IMR-90 (cell line): ENCODE measurements around the gene TBC1D24. TPM values are rescaled to one million over a fixed set of nuclear protein-coding genes. Genes with fewer than 3 reads are reported as not detected.

Experiments used
- ATAC-seq: fragments of 200-7000 bp; cut with Tn5 transposase; 2 replicates; pipeline ENCODE4 v1.9.1; 2020; ENCODE audit warnings: low read depth, mild to moderate bottlenecking, moderate library complexity
- BruUV-seq: library from RNA; stranded (reverse); fragments of 400-500 nt; replicated peaks from 2 replicates; lab custom pipeline; 2021; lab: Mats Ljungman, UMichigan
- CTCF ChIA-PET: fragments of 300-600 bp; formaldehyde crosslinking; extraction: SDS; loops from one replicate; lab custom pipeline; 2021; ENCODE audit warnings: antibody characterized with exemption; lab: Yijun Ruan, JAX
- POLR2A ChIA-PET: fragments of 300-600 bp; sonication (Branson Sonifier 250); formaldehyde crosslinking; loops from one replicate; lab custom pipeline; 2022; ENCODE audit warnings: antibody characterized with exemption; ENCODE audit not compliant: unreplicated experiment; lab: Charles Lee
- DNase-seq: peaks from one replicate; pipeline ENCODE4 v3.0.0; 2013
- H2AFZ ChIP-seq: replicated peaks from 2 replicates; pipeline ENCODE3; 2013; ENCODE audit warnings: low read length, mild to moderate bottlenecking; ENCODE audit not compliant: poor library complexity
- H2AK5ac ChIP-seq: 2 replicates; pipeline ENCODE4 v1.6.1; 2013; ENCODE audit warnings: low read depth, low read length, inconsistent platforms
- H2AK9ac ChIP-seq: replicated peaks from 2 replicates; pipeline ENCODE3; 2013; ENCODE audit warnings: mild to moderate bottlenecking, low read depth, low read length, moderate library complexity; ENCODE audit not compliant: poor library complexity
- H2BK120ac ChIP-seq: 2 replicates; pipeline ENCODE4 v1.6.1; 2013; ENCODE audit warnings: low read depth, low read length, inconsistent platforms
- H2BK15ac ChIP-seq: 3 replicates; pipeline ENCODE4 v1.6.1; 2013; ENCODE audit warnings: low read depth, low read length, inconsistent platforms
- H2BK20ac ChIP-seq: 2 replicates; pipeline ENCODE4 v1.6.1; 2013; ENCODE audit warnings: low read depth, mild to moderate bottlenecking, inconsistent platforms, low read length, moderate library complexity
- H2BK5ac ChIP-seq: 2 replicates; pipeline ENCODE4 v1.6.1; 2013; ENCODE audit warnings: mild to moderate bottlenecking, low read depth, low read length, inconsistent platforms; ENCODE audit not compliant: poor library complexity, severe bottlenecking
- H3K14ac ChIP-seq: replicated peaks from 2 replicates; pipeline ENCODE4 v1.6.1; 2013; ENCODE audit warnings: low read depth, low read length, inconsistent platforms
- H3K18ac ChIP-seq: 2 replicates; pipeline ENCODE4 v1.6.1; 2013; ENCODE audit warnings: low read depth, low read length, control low read depth
- H3K23ac ChIP-seq: 2 replicates; pipeline ENCODE4 v1.6.1; 2013; ENCODE audit warnings: low read depth, low read length, inconsistent platforms
- H3K27ac ChIP-seq: 2 replicates; pipeline ENCODE4 v1.5.1; 2013; ENCODE audit warnings: mild to moderate bottlenecking, control low read depth, low read length; ENCODE audit not compliant: insufficient read depth
- H3K27me3 ChIP-seq: 2 replicates; pipeline ENCODE4 v1.6.1; 2013; ENCODE audit warnings: low read length; ENCODE audit not compliant: control insufficient read depth, insufficient read depth
- H3K36me3 ChIP-seq: 2 replicates; pipeline ENCODE4 v1.6.1; 2013; ENCODE audit warnings: low read length, mixed read lengths; ENCODE audit not compliant: control insufficient read depth, insufficient read depth
- H3K4ac ChIP-seq: 2 replicates; pipeline ENCODE4 v1.6.1; 2013; ENCODE audit warnings: low read depth, low read length, inconsistent platforms
- H3K4me1 ChIP-seq: 2 replicates; pipeline ENCODE4 v1.6.1; 2013; ENCODE audit warnings: low read length, mixed read lengths; ENCODE audit not compliant: control insufficient read depth, insufficient read depth
- H3K4me2 ChIP-seq: 2 replicates; pipeline ENCODE4 v1.6.1; 2013; ENCODE audit warnings: low read depth, mild to moderate bottlenecking, control low read depth, low read length, moderate library complexity
- H3K4me3 ChIP-seq: 2 replicates; pipeline ENCODE4 v1.5.1; 2013; ENCODE audit warnings: low read depth, mild to moderate bottlenecking, control low read depth, low read length, moderate library complexity; ENCODE audit not compliant: insufficient read depth
- H3K56ac ChIP-seq: 2 replicates; pipeline ENCODE4 v1.6.1; 2013; ENCODE audit warnings: low read length, inconsistent platforms; ENCODE audit not compliant: insufficient read depth; ENCODE audit errors: extremely low read depth
- H3K79me1 ChIP-seq, 2 experiments: 2 replicates each; pipeline ENCODE4 v1.6.1; 2013; ENCODE audit warnings: low read length in 2 of 2, inconsistent platforms in 1 of 2, low read depth in 1 of 2
- H3K9ac ChIP-seq: 2 replicates; pipeline ENCODE4 v1.6.1; 2013; ENCODE audit warnings: low read depth, low read length, control low read depth
- H3K9me1 ChIP-seq: 2 replicates; pipeline ENCODE4 v1.6.1; 2013; ENCODE audit warnings: low read length, inconsistent platforms; ENCODE audit not compliant: insufficient read depth
- H3K9me3 ChIP-seq: 2 replicates; pipeline ENCODE4 v1.6.1; 2013; ENCODE audit warnings: low read length; ENCODE audit not compliant: control insufficient read depth, insufficient read depth
- H4K20me1 ChIP-seq: 2 replicates; pipeline ENCODE4 v1.6.1; 2013; ENCODE audit warnings: low read length, inconsistent platforms; ENCODE audit not compliant: insufficient read depth
- H4K5ac ChIP-seq: 2 replicates; pipeline ENCODE4 v1.6.1; 2013; ENCODE audit warnings: mild to moderate bottlenecking, low read depth, low read length, control low read depth
- H4K8ac ChIP-seq, 2 experiments: 2 replicates each; pipeline ENCODE4 v1.6.1; 2013; ENCODE audit warnings: low read depth in 2 of 2, low read length in 2 of 2, control low read depth in 1 of 2, inconsistent platforms in 1 of 2
- H4K91ac ChIP-seq: 2 replicates; pipeline ENCODE4 v1.6.1; 2013; ENCODE audit warnings: low read depth, low read length, inconsistent platforms; ENCODE audit not compliant: insufficient read depth
- BHLHE40 ChIP-seq: fragments of 150-350 bp; IDR thresholded peaks from 2 replicates; pipeline ENCODE4 v1.6.1; 2016; ENCODE audit warnings: mild to moderate bottlenecking, low read depth, low read length
- CEBPB ChIP-seq: IDR thresholded peaks from 2 replicates; pipeline ENCODE4 v1.6.1; 2012; ENCODE audit warnings: low read depth, low read length, improper control_type of control experiment
- CHD1 ChIP-seq: IDR thresholded peaks from 2 replicates; pipeline ENCODE4 v1.6.1; 2012; ENCODE audit warnings: low read depth, low read length, improper control_type of control experiment
- FOS ChIP-seq: fragments of 150-350 bp; IDR thresholded peaks from 2 replicates; pipeline ENCODE4 v1.6.1; 2016; ENCODE audit warnings: low read depth, low read length
- MAFK ChIP-seq: IDR thresholded peaks from 2 replicates; pipeline ENCODE4 v1.6.1; 2012; ENCODE audit warnings: low read depth, low read length, improper control_type of control experiment
- MAZ ChIP-seq: IDR thresholded peaks from 2 replicates; pipeline ENCODE4 v1.6.1; 2012; ENCODE audit warnings: low read depth, mild to moderate bottlenecking, low read length, improper control_type of control experiment, moderate library complexity, borderline replicate concordance
- MXI1 ChIP-seq: IDR thresholded peaks from 2 replicates; pipeline ENCODE4 v1.6.1; 2012; ENCODE audit warnings: low read depth, mild to moderate bottlenecking, low read length, moderate library complexity, borderline replicate concordance
- NFE2L2 ChIP-seq: fragments of 150-350 bp; IDR thresholded peaks from 2 replicates; pipeline ENCODE4 v1.6.1; 2016; ENCODE audit warnings: low read depth, mild to moderate bottlenecking, low read length
- POLR2A ChIP-seq: IDR thresholded peaks from 2 replicates; pipeline ENCODE4 v1.6.1; 2012; ENCODE audit warnings: mild to moderate bottlenecking, low read depth, low read length
- RAD21 ChIP-seq: IDR thresholded peaks from 2 replicates; pipeline ENCODE4 v1.6.1; 2012; ENCODE audit warnings: low read length, improper control_type of control experiment
- RCOR1 ChIP-seq: IDR thresholded peaks from 2 replicates; pipeline ENCODE4 v1.6.1; 2012; ENCODE audit warnings: mild to moderate bottlenecking, low read length, improper control_type of control experiment; ENCODE audit not compliant: insufficient replicate concordance
- RFX5 ChIP-seq: IDR thresholded peaks from 2 replicates; pipeline ENCODE4 v1.8.0; 2012; ENCODE audit warnings: low read depth, mild to moderate bottlenecking, low read length, moderate library complexity
- SMC3 ChIP-seq: fragments of 150-350 bp; IDR thresholded peaks from 2 replicates; pipeline ENCODE4 v1.6.1; 2016; ENCODE audit warnings: low read depth, mild to moderate bottlenecking, antibody characterized with exemption, low read length, moderate library complexity
- USF2 ChIP-seq: fragments of 150-350 bp; IDR thresholded peaks from 2 replicates; pipeline ENCODE4 v1.6.1; 2017; ENCODE audit warnings: mild to moderate bottlenecking, antibody characterized with exemption, low read length, low read depth
- WGBS, 2 experiments: methylation state at CpG; one replicate each; pipeline versions ENCODE4 v1.1.5 to v1.1.7; 2013; ENCODE audit warnings: missing lambda C conversion rate in 2 of 2; ENCODE audit not compliant: insufficient read length in 1 of 2; ENCODE audit errors: extremely low coverage in 2 of 2; 5-methylcytosine and 5-hydroxymethylcytosine counted together
- dilution Hi-C: fragments of 300-500 bp; cut with HindIII; formaldehyde crosslinking; loops from one replicate; pipeline ENCODE4 v1.14.3; 2018; ENCODE audit warnings: low sequenced_read_pairs; ENCODE audit not compliant: unreplicated experiment
- in situ Hi-C: fragments of 300-500 bp; cut with MboI; formaldehyde crosslinking; loops from 3 replicates; pipeline ENCODE4 v1.14.3; 2019; ENCODE audit warnings: low sequenced_read_pairs, inconsistent platforms, mixed read lengths
- intact Hi-C: fragments of 100-400 bp; cut with micrococcal nuclease; formaldehyde crosslinking; loops from 2 replicates; pipeline ENCODE4 v1.10.0; 2022
- polyA plus RNA-seq, 3 experiments: library from polyadenylated mRNA; depleted of rRNA; stranded (reverse); fragments of >200 nt; gene quantifications; 2 replicates each; pipeline ENCODE4 v1.2.3, GENCODE V29; 2012; ENCODE audit warnings: low replicate concordance in 1 of 3
- total RNA-seq: library from RNA; depleted of rRNA; stranded (reverse); fragments of >200 nt; gene quantifications from 2 replicates; pipeline ENCODE4 v1.2.3, GENCODE V29; 2012
- TF ChIP-seq, protein P1 (sequence below): fragments of 150-350 bp; IDR thresholded peaks from 2 replicates; pipeline ENCODE4 v1.6.1; 2016; ENCODE audit warnings: low read depth, mild to moderate bottlenecking, low read length, moderate library complexity, borderline replicate concordance
- TF ChIP-seq, protein P2 (sequence below): conservative IDR thresholded peaks from 2 replicates; pipeline ENCODE4 v1.5.1; 2012; ENCODE audit warnings: mild to moderate bottlenecking, low read depth, low read length, improper control_type of control experiment

TBC1D24 gene
- total and polyA plus RNA-seq, 2 of the 4 experiments (the other 2 are of a cell fraction) = 7.5 to 13.4 TPM

DNA sequence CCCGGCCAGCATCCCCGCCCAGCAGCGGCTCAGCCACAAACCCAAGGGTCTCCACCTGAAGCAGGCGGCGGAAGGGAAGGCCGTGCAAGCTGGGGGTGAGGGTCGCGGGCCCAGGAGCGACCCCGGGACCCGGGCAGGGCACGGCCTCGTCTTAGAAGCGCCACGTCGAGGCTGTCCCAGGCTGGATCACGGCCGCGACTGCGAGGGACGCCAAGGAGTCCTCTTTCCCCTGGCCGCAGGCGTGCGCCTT, 46.2 kb upstream of the TBC1D24 start:
- intact Hi-C loops = loop anchor here (1.0 to 2.0 kb wide), 2 partner anchors 88 to 160 kb away; partner anchors contain the start of genes ABCA3 and RNPS1
- POLR2A ChIA-PET = no interaction called here

More for the DNA sequence above, 46.2 kb upstream of the TBC1D24 start:
- Histone ChIP-seq H3K9me1 (peaks cover 12% of the 10 kb centered on the region; the same call in 1 of the 2 replicates), H3K9ac (peak overlapping the region; percentile 69), H2BK5ac (peak overlapping the region; percentile 69), H4K8ac (peak overlapping the region; percentile 79 to 93), H3K27me3 (no peaks in the 10 kb centered on the region), H3K18ac (no peak overlapping the region), H3K4me3 (peak overlapping the region; percentile 89), H2AK9ac (peak overlapping the region; percentile 97), H4K20me1 (0 out of 2 replicates have a peak, but pooled peaks cover 3% of the 10 kb centered on the region), H3K27ac (peak overlapping the region; percentile 37; the same call in 1 of the 2 replicates), H3K23ac (peak overlapping the region; percentile 87; the same call in 1 of the 2 replicates), H2BK120ac (peak overlapping the region; percentile 52; the same call in 1 of the 2 replicates), H4K91ac (peak overlapping the region; percentile 89), H3K14ac (peak overlapping the region; percentile 97), H2BK20ac (no peak overlapping the region), H2AK5ac (peak overlapping the region; percentile 61), H3K9me3 (no peaks in the 10 kb centered on the region), H4K5ac (no peak overlapping the region), H3K4me1 (peaks cover 4% of the 10 kb centered on the region), H3K56ac (peak overlapping the region; percentile 17; the same call in 1 of the 2 replicates), H3K36me3 (peaks cover 6% of the 10 kb centered on the region), H3K4me2 (peak overlapping the region; percentile 80), H3K4ac (peak overlapping the region; percentile 86), H2AFZ (peak overlapping the region; percentile 100), H2BK15ac (peak overlapping the region; percentile 54; the same call in 1 of the 3 replicates), H3K79me1 (peaks cover 37 to 48% of the 10 kb centered on the region in 2 experiments)
- TF ChIP-seq RFX5 = no peak
- TF ChIP-seq NFE2L2 = no peak
- TF ChIP-seq MAFK = no peak
- no peak for TF ChIP-seq POLR2A
- TF ChIP-seq CHD1 = no peak
- TF ChIP-seq, protein P1, sequence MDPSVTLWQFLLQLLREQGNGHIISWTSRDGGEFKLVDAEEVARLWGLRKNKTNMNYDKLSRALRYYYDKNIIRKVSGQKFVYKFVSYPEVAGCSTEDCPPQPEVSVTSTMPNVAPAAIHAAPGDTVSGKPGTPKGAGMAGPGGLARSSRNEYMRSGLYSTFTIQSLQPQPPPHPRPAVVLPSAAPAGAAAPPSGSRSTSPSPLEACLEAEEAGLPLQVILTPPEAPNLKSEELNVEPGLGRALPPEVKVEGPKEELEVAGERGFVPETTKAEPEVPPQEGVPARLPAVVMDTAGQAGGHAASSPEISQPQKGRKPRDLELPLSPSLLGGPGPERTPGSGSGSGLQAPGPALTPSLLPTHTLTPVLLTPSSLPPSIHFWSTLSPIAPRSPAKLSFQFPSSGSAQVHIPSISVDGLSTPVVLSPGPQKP = no peak
- TF ChIP-seq FOS = no peak
- TF ChIP-seq RCOR1 = no peak
- TF ChIP-seq MXI1 = no peak
- TF ChIP-seq MAZ = no peak
- no peak for TF ChIP-seq BHLHE40
- no peak for TF ChIP-seq USF2
- TF ChIP-seq, protein P2, sequence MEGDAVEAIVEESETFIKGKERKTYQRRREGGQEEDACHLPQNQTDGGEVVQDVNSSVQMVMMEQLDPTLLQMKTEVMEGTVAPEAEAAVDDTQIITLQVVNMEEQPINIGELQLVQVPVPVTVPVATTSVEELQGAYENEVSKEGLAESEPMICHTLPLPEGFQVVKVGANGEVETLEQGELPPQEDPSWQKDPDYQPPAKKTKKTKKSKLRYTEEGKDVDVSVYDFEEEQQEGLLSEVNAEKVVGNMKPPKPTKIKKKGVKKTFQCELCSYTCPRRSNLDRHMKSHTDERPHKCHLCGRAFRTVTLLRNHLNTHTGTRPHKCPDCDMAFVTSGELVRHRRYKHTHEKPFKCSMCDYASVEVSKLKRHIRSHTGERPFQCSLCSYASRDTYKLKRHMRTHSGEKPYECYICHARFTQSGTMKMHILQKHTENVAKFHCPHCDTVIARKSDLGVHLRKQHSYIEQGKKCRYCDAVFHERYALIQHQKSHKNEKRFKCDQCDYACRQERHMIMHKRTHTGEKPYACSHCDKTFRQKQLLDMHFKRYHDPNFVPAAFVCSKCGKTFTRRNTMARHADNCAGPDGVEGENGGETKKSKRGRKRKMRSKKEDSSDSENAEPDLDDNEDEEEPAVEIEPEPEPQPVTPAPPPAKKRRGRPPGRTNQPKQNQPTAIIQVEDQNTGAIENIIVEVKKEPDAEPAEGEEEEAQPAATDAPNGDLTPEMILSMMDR = no peak
- no peak for TF ChIP-seq RAD21
- no peak for TF ChIP-seq SMC3
- TF ChIP-seq CEBPB = no peak
- ATAC-seq (no peak), DNase-seq (no peak)
- no TSS peak for BruUV-seq
- WGBS, 2 experiments = 0% methylated on average over 23 of the region's 24 CpGs; no CpG with 5 or more reads in 1 of the 2 experiments
- in situ Hi-C loops = loop anchor here (10.0 kb wide), 1 partner anchor 154 kb away; no protein-coding TSS in a partner anchor
- dilution Hi-C loops = no loop called here
- CTCF ChIA-PET = no interaction called here
